ENCODE results near the gene EXT2.
A peak's percentile ranks its signal among the peaks of the same experiment; 100 is the strongest.

EXT2 gene

DNA sequence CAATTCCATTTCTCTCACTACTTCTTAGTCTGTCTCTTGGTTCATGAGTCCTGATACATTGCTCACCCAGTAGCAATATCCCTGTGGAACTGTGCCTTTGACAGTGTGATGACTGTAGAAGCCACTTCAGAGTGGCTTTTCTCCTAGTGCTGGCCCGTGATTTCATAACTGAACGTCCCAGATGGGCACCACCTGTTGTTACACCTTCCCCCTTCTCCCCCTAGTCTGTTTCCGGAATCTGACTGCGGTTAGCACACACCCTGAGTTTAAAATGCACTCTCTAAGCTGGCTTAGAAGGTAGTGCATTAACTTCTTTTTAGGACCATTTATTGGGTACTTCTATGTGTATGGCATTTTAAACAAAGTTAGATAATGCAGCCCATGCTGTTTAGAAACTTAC, 131.5 kb downstream of the EXT2 start:
- intact Hi-C loops (cut with DNase I) = no loop called here

DNA sequence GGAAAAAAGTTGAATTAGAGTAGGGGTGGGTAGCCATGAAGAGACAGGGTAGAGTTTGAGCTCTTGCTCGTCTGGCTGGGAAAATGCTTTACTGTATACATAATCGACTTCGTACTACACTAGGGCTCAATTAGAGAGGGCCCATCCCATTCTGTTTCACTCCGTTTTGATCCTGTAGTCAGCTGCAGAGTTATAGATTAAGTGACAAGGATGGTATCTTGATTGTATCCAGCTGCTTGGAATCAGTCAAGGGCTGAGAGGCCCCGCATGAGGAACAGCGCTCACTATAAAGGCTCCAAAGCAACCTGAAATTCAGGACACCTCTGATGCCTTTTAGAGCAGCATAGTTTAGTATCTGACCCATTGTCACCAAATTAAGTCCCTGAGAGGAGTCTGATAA, 132.9 kb downstream of the EXT2 start:
- no peak for DNase-seq
- intact Hi-C loops (cut with DNase I) = no loop called here

More for the DNA sequence above, 131.5 kb downstream of the EXT2 start:
- no peak for DNase-seq

DNA sequence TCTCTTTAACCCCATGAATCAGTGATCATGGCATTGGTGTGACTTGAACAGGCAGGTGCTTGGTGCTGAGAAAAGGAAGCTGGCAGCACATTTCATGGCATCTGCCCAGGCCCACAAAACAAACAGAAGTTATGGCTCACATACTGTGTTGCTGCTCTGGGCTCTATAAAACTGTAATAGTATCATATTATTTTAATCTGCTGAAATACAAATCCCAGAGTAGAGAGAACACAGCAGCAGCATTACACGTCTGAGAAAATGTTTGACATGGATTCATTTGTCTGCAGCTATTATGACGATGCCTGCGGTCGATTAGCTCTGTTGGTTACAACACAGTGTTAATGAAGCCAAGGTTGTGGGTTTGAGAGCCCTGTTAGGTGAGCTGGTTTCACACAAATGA, 133.6 kb downstream of the EXT2 start:
- intact Hi-C loops (cut with DNase I) = no loop called here
- no peak for DNase-seq

DNA sequence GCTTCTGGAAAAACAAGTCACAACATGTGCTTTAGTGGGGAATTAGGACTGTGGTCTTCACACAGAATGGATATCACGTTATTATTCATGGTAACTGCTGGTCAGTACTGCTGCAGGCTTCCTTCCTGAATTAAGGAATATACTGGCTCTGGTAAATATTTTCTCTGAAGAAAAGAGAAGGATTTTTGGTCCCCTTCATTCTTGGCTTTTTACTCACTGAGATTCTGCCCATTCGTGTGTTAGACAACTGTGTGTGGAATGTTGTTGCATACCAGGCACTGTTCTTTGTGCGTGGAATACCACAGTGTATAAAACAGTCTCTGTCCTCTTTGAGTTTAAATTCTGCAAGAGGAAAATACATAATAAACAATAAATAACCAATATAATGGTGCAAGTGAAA, 134.1 kb downstream of the EXT2 start:
- intact Hi-C loops (cut with DNase I) = no loop called here
- no peak for DNase-seq

DNA sequence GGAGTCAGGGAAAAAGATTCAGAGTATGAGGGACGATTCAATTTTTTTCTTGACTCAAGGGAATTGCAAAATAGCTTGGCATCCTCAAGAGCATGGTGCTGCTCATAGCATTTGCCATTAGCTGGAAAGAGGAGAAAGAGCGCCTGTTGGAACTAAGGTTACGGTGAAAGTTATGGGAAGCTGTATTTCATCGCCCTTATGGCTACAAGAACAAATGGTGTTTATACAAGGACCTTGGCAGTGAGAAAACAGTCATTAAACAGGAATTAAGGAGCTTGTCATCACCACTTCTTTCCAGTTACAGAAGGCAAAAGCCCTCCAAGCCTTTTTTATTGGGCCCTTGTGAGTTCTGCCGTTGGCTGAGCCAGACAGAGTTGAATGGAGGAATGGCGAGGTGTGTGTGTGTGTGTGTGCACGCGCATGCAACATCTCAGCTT, 140.3 kb downstream of the EXT2 start:
- no peak for DNase-seq
- intact Hi-C loops (cut with DNase I) = no loop called here

DNA sequence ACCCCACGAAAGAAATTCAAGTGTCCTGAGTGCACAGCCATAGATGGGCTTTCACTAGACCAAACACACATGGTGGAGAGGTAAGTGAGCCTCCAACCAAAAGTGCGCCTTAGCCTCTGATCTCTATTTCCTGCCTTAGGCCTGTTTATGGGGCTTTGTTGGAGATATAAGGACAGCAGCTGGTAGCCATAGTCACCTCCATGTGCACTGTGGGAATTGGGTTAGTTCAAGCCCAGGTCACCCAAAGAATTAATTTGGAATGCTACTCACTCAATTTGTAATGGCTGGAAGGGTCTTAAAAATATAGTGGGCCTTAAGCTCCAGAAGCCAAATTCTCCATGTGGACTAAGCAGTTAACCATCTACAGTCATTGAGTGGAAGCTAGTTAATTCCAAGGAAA, 140.8 kb downstream of the EXT2 start:
- DNase-seq = no peak
- intact Hi-C loops (cut with DNase I) = no loop called here

DNA sequence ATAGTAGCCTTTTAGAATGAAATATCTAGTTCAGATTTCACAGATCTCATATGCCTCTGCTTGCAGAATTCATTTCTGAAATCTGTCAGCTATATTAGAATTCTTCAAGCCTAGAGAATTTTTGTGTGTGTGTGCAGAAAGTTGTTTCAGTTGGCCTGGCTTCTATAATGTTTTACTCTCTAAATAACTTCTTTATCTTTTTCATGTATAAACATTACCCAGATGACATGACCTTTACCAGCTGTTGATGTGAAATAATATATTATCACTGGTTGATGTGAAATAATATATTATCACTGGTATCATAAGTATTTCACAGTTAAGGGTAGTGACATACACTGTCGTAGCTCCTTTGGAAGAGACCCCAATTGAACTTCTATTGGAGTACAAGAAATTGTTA, 141.7 kb downstream of the EXT2 start:
- no peak for DNase-seq
- intact Hi-C loops (cut with DNase I) = no loop called here

DNA sequence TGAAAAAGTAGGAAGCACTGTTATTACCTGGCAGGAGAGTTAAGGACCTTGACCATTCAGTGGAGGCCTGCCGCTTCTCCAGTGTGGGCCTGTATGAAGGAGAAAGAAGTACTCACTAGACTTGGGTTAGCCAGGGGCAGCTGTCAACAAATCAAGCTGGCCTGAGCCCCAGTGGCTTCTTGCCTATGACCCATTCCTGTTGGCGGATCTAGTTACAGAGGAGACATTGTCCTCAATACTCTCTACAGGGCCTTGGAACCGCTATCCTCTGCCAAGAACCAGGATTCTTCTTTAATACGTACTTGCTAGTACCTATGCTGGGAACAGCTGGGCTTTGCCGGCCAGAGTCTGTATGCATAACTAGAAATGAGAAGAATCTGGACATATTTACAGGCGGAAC, 146.4 kb downstream of the EXT2 start:
- intact Hi-C loops (cut with DNase I) = no loop called here
- DNase-seq = peak in 2 of 10 donors; percentile 34 to 65

DNA sequence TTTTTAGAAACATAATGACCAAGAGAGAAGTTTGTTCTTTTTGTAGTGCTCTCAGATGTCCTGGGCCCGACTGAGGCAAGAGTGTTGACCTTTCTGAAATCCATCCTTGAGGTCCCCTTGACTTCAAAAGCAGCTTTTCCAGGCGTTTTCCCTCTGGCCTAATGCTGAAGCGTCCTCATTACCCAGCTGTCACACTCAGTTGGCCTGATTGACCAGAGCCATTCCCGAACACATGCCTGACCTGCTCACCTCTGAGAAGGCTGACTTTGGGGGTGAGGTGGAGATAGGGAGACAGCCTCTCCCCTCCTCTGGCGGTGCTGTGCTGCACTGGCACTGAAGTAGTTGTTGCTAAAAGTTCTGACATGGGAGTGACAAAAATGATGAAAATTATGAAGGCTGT, 147.6 kb downstream of the EXT2 start:
- intact Hi-C loops (cut with DNase I) = no loop called here

DNA sequence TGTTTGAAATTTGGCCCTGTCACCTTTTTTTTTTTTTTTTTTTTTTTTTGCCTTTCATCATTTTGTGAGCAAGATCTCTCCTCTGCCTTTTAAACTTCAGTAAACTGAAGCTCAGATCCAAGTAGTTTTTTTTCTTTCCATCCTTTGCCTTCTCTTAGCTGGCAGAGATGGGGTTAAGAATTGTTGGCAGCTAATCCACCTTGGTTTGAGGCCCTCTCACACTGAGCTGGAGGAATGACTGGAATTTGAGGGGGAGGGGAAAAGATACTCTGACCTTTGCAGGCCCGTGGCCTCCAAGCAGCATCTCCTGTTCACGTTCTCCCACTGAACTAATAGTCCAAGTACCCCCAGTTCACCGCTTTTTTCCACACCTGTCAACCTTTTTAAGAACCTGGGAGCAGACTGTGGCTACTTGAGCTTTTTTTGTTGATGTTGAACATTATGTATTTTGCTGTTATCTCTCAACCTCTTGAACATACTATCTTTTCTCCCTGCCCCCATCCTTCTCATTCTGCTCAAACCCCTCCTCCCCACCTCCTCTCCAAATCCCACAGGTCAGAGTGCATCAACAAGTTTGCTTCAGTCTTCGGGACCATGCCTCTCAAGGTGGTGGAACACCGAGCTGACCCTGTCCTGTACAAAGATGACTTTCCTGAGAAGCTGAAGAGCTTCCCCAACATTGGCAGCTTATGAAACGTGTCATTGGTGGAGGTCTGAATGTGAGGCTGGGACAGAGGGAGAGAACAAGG, 148.3 kb downstream of the EXT2 start:
- intact Hi-C loops (cut with DNase I) = no loop called here
- DNase-seq = peak in 1 of 10 donors; percentile 33

More for the DNA sequence above, 147.6 kb downstream of the EXT2 start:
- DNase-seq = peak in 1 of 10 donors; percentile 28

DNA sequence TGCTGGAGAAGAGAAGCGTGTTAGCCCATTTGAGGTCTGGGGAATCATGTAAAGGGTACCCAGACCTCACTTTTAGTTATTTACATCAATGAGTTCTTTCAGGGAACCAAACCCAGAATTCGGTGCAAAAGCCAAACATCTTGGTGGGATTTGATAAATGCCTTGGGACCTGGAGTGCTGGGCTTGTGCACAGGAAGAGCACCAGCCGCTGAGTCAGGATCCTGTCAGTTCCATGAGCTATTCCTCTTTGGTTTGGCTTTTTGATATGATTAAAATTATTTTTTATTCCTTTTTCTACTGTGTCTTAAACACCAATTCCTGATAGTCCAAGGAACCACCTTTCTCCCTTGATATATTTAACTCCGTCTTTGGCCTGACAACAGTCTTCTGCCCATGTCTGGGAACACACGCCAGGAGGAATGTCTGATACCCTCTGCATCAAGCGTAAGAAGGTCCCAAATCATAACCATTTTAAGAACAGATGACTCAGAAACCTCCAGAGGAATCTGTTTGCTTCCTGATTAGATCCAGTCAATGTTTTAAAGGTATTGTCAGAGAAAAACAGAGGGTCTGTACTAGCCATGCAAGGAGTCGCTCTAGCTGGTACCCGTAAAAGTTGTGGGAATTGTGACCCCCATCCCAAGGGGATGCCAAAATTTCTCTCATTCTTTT, 149.3 kb downstream of the EXT2 start:
- intact Hi-C loops (cut with DNase I) = no loop called here
- DNase-seq = no peak

DNA sequence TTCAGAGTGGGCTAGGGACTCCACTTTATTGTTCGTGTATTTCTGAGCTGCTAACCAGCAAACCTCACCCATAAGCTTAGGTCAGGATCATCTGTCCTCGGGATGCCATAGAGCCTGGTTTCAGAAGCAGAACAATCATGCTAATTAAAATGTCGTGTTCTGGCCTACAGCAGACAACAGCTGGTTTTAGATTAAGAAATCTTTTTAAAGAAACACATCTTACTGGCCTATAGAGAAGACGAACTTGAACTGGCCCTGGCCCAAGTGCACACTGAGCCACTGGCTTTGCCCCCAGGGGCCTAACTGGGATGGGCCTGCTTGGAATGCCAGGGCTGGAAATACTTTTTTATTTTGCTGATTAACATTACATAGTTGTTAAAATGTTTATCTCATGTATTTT, 151.2 kb downstream of the EXT2 start:
- no peak for DNase-seq
- intact Hi-C loops (cut with DNase I) = no loop called here

DNA sequence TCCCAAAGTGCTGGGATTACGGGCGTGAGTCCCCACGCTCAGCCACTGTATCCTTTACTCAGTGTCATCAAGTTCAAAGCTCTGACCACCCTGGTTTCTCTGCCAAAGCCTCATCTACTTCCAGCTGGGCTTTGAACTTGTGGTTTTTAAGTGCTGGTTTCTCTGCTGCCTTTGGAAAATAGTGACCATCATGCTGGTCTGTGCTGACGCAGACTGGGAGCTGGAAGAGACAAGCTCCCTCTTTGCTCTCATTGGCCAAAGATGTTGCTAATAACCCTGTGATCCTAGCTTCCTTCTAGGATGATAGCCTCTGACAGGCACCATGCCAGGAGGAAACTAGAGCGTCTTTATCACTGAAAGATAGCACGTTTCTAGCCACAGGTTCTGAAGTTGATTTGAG, 152.0 kb downstream of the EXT2 start:
- intact Hi-C loops (cut with DNase I) = no loop called here
- DNase-seq = no peak

DNA sequence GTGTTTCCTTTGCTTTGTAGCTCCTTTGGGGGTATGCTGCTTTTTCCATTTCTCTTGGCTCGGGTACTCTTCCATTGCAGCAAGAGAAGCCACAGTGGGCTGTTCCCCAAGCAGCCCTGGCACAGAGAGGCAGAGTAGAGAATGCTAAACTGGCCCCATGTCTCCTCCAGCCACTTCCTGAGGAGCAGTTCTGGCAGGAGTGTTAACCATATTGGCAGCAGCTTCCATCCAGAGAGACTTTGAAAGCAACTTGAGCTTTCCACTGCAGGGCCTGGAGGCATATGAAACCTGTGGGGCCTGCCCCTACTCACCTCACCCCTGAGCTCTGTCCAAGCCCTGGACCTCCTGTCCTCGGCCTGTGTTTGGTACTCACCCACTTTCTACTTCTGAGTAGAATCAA, 152.6 kb downstream of the EXT2 start:
- no peak for DNase-seq
- intact Hi-C loops (cut with DNase I) = no loop called here

DNA sequence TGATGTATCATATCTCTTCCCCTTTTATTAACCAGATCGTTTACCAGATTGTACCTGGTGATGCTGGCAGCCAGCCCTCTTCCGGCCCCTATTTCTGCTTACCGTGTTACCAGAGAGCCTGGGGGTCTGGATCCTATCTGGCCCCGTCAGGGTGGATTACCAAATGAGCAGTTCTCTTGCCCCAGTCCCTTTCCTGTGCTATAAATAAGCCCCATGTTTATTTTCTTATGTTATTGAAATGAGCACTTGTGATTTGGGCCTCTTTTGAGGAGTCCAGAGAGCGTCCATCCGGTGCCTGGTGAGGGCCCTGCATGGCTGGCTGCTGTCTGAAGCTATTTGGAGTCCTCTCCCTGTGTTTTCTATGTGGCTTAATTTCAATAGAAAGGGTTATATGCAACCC, 154.9 kb downstream of the EXT2 start:
- peak in 1 of 10 donors; percentile 28 for DNase-seq
- intact Hi-C loops (cut with DNase I) = no loop called here

DNA sequence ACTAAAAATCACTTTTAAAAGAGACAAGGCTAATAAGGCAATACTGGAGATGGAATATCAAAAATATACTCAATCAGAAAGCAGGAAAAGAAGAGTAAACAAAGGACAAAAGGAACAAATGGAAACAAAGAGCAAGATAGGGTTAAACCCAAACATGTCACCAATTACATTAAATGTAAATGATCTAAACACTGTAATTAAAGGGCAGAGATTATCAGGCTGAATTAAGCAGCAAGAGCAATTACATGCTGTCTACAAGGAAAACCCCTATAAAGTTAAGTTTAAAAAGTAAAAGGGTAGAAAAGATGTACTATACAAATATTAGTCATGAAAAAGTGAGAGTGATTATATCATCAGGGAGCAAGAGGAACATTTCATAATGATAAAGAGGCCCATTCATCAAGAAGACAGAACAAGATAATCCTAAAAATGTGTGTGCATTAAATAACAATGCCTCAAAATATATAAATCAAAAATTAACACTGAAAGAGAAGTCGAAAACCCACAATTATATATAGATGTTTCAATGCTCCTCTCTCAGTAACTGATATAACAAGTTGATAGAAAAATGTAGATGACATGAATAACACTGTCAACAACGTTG, 157.6 kb downstream of the EXT2 start:
- DNase-seq = no peak
- intact Hi-C loops (cut with DNase I) = no loop called here

DNA sequence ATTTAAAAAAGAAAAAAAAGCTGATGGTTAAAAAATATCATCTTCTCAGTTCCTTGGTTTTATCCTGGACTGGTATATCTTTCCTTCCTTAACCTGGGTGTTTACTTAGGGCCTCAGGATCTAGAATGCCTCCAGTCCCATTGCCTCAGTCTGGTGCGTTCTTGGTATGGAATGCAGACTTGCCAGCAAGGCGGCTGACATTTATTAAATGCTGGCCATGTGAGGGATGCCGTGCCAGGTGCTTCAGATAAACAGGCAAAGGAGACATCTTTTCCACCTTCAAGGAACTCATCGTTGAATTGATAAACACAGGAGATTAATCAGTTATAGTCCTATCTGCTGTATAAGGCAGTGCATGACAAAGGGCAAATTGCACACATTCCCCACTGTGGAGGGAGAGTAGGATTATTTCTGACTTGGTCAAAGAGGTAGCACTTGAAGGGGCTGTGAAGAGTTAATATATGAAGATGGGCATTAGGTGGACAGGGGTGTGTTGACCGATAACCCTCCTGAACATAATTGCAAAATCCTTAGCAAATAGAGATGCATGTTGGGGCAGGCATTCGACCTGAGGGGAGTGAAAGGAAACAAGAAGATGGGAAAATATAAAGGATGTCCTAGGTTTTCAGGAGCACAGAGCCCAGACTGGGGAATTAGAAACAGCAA, 160.1 kb downstream of the EXT2 start:
- intact Hi-C loops (cut with DNase I) = no loop called here
- DNase-seq = peak in 1 of 10 donors; percentile 17

DNA sequence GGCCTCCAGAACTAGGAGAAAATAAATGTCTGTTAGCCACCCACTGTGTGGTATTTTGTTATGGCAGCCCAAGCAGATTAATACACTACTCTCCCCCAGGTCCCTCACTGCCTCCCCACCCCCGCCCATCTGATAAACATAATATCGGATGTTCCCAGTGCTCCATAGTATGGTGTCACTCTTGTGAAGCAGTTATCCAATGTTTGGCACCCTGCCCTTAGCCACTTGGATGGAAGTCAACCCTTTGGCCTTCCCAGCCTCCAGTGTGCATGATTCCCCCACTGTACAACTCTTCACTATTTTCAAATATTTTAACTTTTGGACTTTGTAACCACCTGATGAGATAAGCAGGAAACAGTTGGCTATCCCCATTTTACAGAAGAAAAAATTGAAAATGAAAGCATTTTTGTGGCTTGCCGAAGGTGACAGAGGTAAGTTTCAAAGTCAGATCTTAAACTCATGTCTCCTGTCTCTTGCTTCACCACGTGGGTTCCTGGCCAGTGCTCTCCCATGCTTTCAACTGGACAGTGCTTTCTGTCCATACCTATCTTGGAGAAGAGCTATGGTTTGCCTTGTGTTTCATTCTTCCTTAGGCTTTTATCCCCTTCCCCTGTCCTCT, 161.3 kb downstream of the EXT2 start:
- intact Hi-C loops (cut with DNase I) = no loop called here
- peak in 1 of 10 donors; percentile 20 for DNase-seq

DNA sequence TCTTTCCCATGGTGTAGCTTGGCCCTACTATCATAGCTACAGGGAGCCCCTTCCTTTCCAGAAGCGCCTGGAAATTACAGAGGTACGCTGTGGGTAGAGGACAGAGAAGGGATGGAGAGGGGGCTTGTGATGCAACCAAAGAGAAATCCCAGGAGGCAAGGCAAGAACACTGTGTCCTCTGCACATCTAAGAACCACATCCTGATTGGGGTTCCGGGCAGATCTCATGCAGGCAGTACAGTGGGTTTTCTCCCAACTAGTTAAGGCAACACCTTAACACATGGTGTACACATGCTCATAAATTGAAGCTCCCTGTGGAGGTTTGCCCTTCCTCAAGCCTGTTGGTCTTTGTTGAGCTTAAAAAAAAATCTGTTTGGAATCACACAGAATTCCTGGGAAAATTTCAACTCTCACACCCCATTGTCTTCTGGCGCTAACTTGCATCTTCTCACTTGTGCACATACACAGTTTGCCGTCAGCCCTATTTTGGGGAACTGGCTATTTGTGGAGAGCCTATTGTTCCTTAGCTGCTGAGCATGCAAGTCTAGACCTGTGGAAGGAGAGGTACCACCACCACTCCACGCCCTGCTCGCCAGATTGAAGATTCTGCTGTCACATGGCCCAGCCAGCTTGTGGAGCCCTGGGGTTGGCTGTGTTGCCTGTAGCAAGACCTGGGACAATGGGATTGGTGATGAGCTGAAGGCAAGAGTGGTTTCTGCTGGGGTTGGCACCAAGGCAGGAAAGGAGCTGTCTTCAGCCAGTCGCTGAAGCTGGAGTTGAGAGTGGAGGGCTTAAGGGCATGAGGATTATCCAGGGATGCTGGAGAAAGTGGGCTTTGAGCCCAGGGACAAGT, 162.1 kb downstream of the EXT2 start:
- intact Hi-C loops (cut with DNase I) = no loop called here
- DNase-seq = peak in 1 of 10 donors; percentile 34

DNA sequence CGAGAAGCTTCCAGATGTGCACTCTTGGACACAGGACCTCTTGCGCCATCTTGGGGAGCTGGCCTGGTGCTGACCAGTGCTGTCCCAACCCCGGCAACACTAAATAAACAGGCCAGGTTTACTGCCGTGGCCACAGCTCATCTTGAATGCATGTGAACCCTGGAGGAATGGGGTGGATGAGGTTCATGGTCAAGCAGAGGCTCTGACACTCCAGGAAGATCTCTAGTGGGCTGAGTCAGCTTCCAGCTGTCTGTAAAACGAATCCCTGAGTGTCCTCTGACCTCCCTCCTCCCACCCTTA, 162.7 kb downstream of the EXT2 start:
- intact Hi-C loops (cut with DNase I) = no loop called here
- DNase-seq = peak in 1 of 10 donors; percentile 37
